Heart left ventricle (tissue), 13 donors: ENCODE data around the gene EP400.

Source experiments
- POLR2A ChIP-seq, 2 donors: fragments of 450-650 bp; IDR thresholded peaks; one replicate each; pipeline ENCODE4 v1.6.1; 2017; ENCODE audit warnings: antibody characterized with exemption in 2 of 2, mild to moderate bottlenecking in 2 of 2, moderate library complexity in 2 of 2
- TF ChIP-seq, protein P1 (sequence below), 12 donors: fragments of 200-600 bp; sonication (generic) in 4 of 12; IDR thresholded peaks; one replicate each; pipeline versions ENCODE4 v1.5.0 to v1.8.0; 2018 to 2022; ENCODE audit warnings: antibody characterized with exemption in 12 of 12, mild to moderate bottlenecking in 5 of 12
- donor health status: ischemic (EF 13 %, LVEDD 7.1; RV severe dilation, severe dysfunction).
- donor health status: DM: no; HTN: yes; CAD: no.
- donor health status: DM: no; HTN: no; CAD: no.
- donor health status: ischemic (EF 25% LVEDD 6.9; RV normal size, moderate dysfunction).
- donor health status: ischemic (EF 25% LVEDD 5.7; RV mildly dilated, moderate dysfunction).
- donor health status: ischemic (EF 35%, LVEDD 5.7; RV mildly dilated, moderate dysfunction).
- donor health status: nonischemic (EF 11% LVEDD 7.7; RV severe dilation, severe dysfunction).
- donor health status: DM: yes; HTN: yes; CAD: no.
- donor health status: PGD.
- donor health status: ischemic (EF 29% LVEDD 5.4; RV normal size, mild dysfunction).
- donor health status: nonischemic (EF 23%, LVEDD 6.1; RV moderate dilation, normal function).

GRCh38 chr12:131983026-131983425 is 33.3 kb downstream of the EP400 start:
- TF ChIP-seq, protein P1, sequence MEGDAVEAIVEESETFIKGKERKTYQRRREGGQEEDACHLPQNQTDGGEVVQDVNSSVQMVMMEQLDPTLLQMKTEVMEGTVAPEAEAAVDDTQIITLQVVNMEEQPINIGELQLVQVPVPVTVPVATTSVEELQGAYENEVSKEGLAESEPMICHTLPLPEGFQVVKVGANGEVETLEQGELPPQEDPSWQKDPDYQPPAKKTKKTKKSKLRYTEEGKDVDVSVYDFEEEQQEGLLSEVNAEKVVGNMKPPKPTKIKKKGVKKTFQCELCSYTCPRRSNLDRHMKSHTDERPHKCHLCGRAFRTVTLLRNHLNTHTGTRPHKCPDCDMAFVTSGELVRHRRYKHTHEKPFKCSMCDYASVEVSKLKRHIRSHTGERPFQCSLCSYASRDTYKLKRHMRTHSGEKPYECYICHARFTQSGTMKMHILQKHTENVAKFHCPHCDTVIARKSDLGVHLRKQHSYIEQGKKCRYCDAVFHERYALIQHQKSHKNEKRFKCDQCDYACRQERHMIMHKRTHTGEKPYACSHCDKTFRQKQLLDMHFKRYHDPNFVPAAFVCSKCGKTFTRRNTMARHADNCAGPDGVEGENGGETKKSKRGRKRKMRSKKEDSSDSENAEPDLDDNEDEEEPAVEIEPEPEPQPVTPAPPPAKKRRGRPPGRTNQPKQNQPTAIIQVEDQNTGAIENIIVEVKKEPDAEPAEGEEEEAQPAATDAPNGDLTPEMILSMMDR (IDR thresholded peaks at IDR 0.05): no peak
- no peak for TF ChIP-seq POLR2A (IDR thresholded peaks at IDR 0.05)
